Activated CD8-positive, alpha-beta memory T cell treated with anti-CD3 and anti-CD28 coated beads for 4 hours (primary cell): ENCODE results near the gene TENT5C.

ENCODE experiments used
- DNase-seq, 2 donors: peaks; one replicate each; pipeline ENCODE4 v3.0.0-alpha.2; 2020; ENCODE audit warnings: low read depth in 2 of 2

TENT5C gene

GRCh38 chr1:117573386-117574023 lies 32.3 kb upstream of the TENT5C start:
- no peak for DNase-seq

- DNase-seq = no peak
Measured at GRCh38 chr1:117574161-117574835, 31.6 kb upstream of the TENT5C start.

GRCh38 chr1:117575586-117576225 lies 30.1 kb upstream of the TENT5C start:
- no peak for DNase-seq

- no peak for DNase-seq
Measured at GRCh38 chr1:117576236-117576635, 29.6 kb upstream of the TENT5C start.

- DNase-seq = no peak
Measured at GRCh38 chr1:117577191-117577885, 28.5 kb upstream of the TENT5C start.

GRCh38 chr1:117578466-117578865 lies 27.4 kb upstream of the TENT5C start:
- no peak for DNase-seq

- DNase-seq = no peak
Measured at GRCh38 chr1:117579221-117579906, 26.5 kb upstream of the TENT5C start.

- DNase-seq = no peak
Measured at GRCh38 chr1:117580436-117580835, 25.4 kb upstream of the TENT5C start.

- DNase-seq = no peak
Measured at GRCh38 chr1:117580882-117581281, 25.0 kb upstream of the TENT5C start.

- no peak for DNase-seq
Measured at GRCh38 chr1:117581391-117581943, 24.4 kb upstream of the TENT5C start.

GRCh38 chr1:117582451-117582850 lies 23.4 kb upstream of the TENT5C start:
- no peak for DNase-seq

- DNase-seq = no peak
Measured at GRCh38 chr1:117583247-117583646, 22.6 kb upstream of the TENT5C start.

GRCh38 chr1:117584181-117584580 lies 21.7 kb upstream of the TENT5C start:
- DNase-seq = no peak

GRCh38 chr1:117585086-117585485 lies 20.8 kb upstream of the TENT5C start:
- no peak for DNase-seq

GRCh38 chr1:117586337-117586736 lies 19.5 kb upstream of the TENT5C start:
- DNase-seq = no peak

GRCh38 chr1:117586747-117587498 lies 18.9 kb upstream of the TENT5C start:
- DNase-seq = no peak

GRCh38 chr1:117587499-117588356 lies 18.1 kb upstream of the TENT5C start:
- no peak for DNase-seq

- no peak for DNase-seq
Measured at GRCh38 chr1:117589544-117589943, 16.3 kb upstream of the TENT5C start.

- no peak for DNase-seq
Measured at GRCh38 chr1:117590273-117590925, 15.4 kb upstream of the TENT5C start.
